T-helper 9 cell (primary cell): Measurements from ENCODE around the gene MYZAP.

ENCODE experiments used
- DNase-seq: peaks from one replicate; pipeline ENCODE4 v3.0.0-alpha.2; 2020

The MYZAP gene

DNA sequence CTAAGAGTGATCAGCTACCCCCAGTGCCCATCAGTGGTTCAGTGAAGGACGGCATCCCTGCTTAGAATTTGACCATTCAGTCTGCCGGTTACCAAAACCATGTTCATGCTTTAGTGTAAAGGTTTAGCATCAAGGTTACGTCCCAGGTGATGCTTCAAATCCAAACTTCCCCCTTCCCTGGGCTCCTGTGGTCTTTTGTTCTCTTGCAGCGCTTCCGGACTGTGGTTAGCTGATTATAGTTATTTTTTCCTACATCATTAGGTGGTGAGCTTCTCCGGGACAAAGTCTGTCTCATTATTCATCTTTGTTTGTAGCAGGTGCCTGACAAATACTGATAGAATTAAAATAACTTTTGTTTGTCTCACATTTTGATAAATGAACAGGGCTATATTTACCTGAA lies 28.3 kb upstream of the MYZAP start:
- DNase-seq = no peak

GRCh38 chr15:57565311-57565710 lies 26.4 kb upstream of the MYZAP start:
- DNase-seq = peak; percentile 16

DNA sequence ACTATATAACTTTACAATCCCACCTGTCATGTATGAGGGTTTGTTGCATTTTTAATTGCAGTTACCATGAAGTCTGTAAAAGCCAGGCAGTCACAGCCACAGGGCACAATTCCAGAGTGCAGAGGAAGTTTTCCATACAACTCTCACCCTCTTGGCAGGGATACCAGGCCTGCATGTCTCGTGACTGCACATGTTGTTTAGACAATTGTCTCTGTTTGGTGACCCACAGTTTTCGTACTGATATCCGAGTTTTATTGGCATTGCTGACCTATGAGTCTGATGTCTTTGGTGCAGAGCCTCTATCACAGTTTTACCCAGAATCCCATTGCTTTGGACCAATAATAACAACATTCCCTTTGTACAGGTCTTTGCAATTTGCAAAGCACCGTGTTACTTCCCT lies 24.9 kb upstream of the MYZAP start:
- no peak for DNase-seq

- no peak for DNase-seq
Measured at GRCh38 chr15:57567891-57568290, 23.8 kb upstream of the MYZAP start.

- no peak for DNase-seq
Measured at GRCh38 chr15:57568299-57568698, 23.4 kb upstream of the MYZAP start.

DNA sequence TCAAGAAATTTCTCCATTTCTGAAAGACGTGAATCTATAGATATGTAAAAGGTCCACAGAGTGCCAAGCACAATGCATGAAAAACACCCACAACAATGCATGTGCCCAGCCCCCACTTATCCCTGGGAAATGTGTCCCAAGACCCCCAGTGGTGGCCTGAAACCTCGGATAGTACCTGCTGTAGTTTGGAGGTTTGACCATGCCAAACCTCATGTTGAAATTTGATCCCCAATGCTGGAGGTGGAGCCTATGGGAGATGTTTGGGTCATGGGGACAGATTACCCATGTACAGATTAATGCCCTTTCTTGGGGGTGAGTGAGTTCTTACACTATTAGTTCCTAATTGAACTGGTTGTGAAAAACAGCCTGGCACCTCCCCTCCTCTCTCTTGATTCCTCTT lies 21.4 kb upstream of the MYZAP start:
- DNase-seq = no peak

DNA sequence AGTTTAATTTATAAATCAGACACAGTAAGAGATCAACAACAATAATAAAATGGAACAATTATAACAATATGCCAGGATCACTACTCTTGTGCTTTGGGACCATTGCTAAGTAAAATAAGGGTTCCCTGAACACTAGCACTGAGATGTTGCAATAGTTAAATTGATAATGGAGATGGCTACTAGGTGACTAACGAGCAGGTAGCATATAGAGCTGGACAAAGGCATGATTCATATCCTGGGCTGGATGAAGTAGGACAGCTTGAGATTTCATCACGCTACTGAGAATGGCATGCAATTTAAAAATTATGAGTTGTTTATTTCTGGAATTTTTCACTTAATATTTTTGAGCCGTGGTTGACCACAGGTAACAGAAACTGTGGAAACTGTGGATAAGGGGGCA lies 20.7 kb upstream of the MYZAP start:
- DNase-seq = no peak

DNA sequence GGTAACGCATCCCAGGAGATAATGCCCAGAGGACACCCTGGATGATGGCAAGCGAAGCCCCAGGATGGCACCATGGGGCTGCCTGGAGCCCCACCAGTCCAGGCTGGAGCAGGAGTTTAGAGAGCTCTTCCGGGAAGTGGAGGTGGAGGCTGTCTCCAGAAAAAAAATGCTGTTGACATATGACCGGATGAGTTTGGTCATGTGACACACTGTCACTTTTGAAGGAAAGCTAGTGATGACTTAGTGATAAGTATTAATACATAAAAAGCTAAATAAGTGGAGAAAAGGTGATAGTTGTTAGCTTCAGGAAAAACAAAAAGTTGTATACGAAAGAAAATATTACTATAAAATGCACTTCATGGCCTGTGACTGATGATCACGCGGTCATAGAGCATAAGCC lies 20.0 kb upstream of the MYZAP start:
- no peak for DNase-seq

GRCh38 chr15:57572468-57572867 lies 19.2 kb upstream of the MYZAP start:
- no peak for DNase-seq

DNA sequence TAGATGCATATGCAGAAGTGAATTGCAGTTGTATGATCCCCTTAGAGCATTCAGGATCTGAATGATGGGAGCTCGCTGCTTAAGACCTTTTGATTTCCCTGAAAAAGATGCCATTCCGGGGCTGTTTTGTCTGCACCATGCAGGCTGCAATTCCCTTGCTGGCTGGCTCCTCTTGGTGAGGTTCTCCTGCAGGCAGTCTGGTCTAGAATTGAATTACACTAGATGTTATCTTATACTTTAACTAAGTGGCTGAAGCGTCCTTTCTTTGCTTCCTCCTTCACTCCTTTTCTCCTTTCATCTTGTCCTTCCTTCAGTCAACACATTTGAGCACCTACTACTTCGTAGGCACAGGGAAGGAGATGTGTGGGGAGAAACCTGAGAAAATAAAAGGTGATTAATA lies 18.6 kb upstream of the MYZAP start:
- no peak for DNase-seq

- DNase-seq = no peak
Measured at GRCh38 chr15:57575363-57575762, 16.3 kb upstream of the MYZAP start.

GRCh38 chr15:57578288-57578900 lies 13.3 kb upstream of the MYZAP start:
- DNase-seq = no peak

DNA sequence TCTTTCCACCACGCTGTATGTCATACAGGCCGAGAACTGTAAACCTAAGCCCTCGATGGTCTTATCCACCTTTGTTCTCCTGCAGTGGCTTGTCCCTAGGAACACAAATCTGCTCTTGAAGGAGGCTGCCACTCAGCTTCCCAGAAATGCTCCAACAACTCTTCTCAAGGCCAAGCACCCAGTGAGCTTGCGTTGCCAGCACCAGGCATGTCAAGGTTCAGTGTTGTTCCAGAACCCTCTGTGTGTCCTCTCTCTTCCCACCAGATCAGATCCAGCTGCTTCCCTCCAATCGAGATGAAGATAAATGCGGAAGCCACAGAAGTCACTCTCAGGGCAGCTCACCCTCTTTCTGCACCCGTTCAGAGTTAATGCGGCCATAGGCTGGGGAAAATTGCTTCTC lies 11.3 kb upstream of the MYZAP start:
- DNase-seq = no peak

DNA sequence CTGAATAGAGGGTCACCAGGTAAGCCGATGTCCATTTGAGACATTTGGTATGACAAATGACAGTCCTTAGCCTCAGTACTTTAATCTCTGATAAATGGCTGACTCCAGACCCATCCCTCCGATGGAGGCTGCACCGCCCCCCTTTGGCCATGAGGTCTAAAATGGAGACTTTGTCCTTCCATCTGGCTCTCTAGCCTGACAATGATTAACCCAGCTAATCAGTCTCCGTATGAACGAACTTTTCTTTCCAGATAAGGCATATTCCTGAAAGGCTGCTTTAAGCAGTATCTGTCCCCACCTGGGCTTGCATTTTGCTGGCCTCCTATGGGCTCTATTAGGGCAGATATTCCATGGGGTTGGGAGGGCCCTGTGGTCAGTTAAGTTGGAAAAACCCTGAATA lies 10.8 kb upstream of the MYZAP start:
- no peak for DNase-seq

- DNase-seq = no peak
Measured at GRCh38 chr15:57582090-57582489, 9.6 kb upstream of the MYZAP start.

DNA sequence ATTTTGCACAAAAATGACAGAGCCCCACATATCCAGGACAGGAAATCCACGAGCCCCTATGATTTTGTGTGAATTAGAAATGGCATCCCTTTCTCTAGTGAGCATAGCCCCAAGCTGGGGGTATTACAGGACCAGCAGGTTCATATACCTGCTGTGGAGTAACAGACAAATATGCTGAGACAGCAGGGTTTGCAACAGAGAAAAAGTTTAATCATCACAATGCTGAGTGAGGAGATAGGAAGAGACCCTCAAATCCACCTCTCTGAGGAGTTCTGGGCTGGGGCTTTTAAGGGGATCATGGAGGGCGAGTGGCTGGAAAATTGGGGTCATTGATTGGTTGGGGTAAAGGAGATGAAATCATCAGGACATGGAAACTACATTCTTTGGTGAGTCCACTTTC lies 8.4 kb upstream of the MYZAP start:
- DNase-seq = no peak

- no peak for DNase-seq
Measured at GRCh38 chr15:57583720-57584119, 8.0 kb upstream of the MYZAP start.

GRCh38 chr15:57586661-57587424 lies 4.9 kb upstream of the MYZAP start:
- DNase-seq = no peak

- DNase-seq = no peak
Measured at GRCh38 chr15:57589281-57589680, 2.4 kb upstream of the MYZAP start.

GRCh38 chr15:57589754-57590153 lies 1.9 kb upstream of the MYZAP start:
- DNase-seq = no peak

GRCh38 chr15:57591237-57591821 lies 375 bp upstream of the MYZAP start:
- no peak for DNase-seq

- no peak for DNase-seq
Measured at GRCh38 chr15:57592426-57592825, 722 bp downstream of the MYZAP start.

DNA sequence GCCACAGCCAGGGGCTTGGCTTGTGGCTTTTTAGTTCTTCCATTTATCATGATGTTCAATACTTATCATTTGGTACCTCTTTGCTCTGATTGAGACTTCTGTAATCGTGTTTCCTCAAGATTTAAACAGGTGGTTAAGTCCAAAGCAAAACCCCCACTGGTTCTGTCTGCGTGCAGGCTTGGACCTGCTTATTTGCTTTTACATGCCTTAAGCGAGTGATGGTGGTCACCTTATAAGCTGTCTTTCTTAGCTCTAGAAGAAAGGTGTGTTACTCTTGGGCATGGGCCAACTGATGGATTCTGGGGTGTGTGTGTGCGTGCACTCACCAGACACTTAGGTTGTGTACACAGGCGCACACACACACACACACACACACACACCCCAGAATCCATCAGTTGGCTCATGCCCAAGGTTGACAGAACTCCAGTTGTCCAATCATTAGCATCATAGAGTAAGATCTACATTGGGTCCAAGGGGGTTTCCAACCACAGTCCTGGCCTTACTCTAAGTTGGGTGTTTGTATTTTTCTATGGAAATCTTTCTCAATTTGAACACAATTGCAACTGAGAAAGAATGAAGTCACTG lies 1.2 kb downstream of the MYZAP start:
- DNase-seq = no peak

DNA sequence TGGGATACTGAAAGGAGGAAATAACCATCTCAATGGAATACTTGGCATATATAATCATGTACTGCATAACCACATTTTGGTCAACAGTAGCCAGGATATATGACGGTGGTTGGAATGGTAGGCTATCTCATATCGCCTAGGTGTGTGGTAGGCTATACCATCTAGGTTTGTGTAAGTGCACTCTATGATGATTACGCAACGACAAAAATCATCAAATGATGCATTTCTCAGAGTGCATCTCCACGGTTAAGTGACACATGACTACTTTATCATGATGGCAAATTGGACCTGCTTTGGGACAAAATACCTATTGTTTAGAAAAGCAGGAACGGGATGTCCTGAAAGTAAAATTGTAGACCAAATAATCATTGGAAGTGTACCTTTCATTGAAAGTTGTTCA lies 2.8 kb downstream of the MYZAP start:
- DNase-seq = no peak
